ENCODE data around the gene DOP1A.

DNA sequence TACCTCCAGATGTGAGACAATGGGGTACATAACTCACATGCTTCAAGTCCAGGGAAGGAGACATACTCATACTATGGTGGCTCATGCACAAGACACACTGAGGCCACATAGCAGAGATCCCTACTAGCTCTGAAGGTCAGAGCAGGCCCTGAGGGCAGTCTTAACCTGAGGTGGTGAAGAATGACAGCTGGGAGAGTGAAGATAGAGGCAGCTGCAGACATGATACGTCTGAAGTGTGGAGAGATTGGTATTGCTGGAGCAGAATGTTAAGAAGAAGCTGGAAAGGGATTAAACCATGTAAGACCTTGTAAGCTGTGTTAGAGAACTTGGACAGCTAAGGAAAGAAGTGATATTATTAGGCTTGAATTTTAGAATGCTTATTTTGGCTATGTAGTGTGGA is 92.7 kb downstream of the DOP1A start:
- TF ChIP-seq, protein P1, sequence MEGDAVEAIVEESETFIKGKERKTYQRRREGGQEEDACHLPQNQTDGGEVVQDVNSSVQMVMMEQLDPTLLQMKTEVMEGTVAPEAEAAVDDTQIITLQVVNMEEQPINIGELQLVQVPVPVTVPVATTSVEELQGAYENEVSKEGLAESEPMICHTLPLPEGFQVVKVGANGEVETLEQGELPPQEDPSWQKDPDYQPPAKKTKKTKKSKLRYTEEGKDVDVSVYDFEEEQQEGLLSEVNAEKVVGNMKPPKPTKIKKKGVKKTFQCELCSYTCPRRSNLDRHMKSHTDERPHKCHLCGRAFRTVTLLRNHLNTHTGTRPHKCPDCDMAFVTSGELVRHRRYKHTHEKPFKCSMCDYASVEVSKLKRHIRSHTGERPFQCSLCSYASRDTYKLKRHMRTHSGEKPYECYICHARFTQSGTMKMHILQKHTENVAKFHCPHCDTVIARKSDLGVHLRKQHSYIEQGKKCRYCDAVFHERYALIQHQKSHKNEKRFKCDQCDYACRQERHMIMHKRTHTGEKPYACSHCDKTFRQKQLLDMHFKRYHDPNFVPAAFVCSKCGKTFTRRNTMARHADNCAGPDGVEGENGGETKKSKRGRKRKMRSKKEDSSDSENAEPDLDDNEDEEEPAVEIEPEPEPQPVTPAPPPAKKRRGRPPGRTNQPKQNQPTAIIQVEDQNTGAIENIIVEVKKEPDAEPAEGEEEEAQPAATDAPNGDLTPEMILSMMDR (IDR thresholded peaks at IDR 0.05) = no peak
- TF ChIP-seq POLR2A (IDR thresholded peaks at IDR 0.05) (no peak), EP300 (IDR thresholded peaks at IDR 0.05) (no peak), POLR2AphosphoS5 (IDR thresholded peaks at IDR 0.05) (no peak)
